T-helper 22 cell (primary cell): ENCODE measurements around the gene UBE2E2.
"Not testable (repeated sequence)": the region's sequence is repeated elsewhere in the genome, so short reads cannot be mapped to it uniquely, and the experiment has no call there.

Experiments used
- DNase-seq: peaks from one replicate; pipeline ENCODE4 v3.0.0-alpha.2; 2020; ENCODE audit warnings: low read depth

The UBE2E2 gene

GRCh38 chr3:23591374-23591773, 388.2 kb downstream of the UBE2E2 start:
- no peak for DNase-seq

GRCh38 chr3:23592961-23593931, 390.1 kb downstream of the UBE2E2 start:
- DNase-seq = no peak

GRCh38 chr3:23594066-23594465, 390.9 kb downstream of the UBE2E2 start:
- DNase-seq = no peak

- no peak for DNase-seq
Measured at GRCh38 chr3:23594894-23595670, 392.0 kb downstream of the UBE2E2 start.

GRCh38 chr3:23595851-23596250, 392.7 kb downstream of the UBE2E2 start:
- DNase-seq = no peak

GRCh38 chr3:23600167-23600871, 397.2 kb downstream of the UBE2E2 start:
- DNase-seq = no peak

GRCh38 chr3:23601091-23601822, 398.1 kb downstream of the UBE2E2 start:
- DNase-seq = no peak

GRCh38 chr3:23602971-23603370, 399.8 kb downstream of the UBE2E2 start:
- DNase-seq = no peak

- no peak for DNase-seq
Measured at GRCh38 chr3:23607184-23607847, 404.2 kb downstream of the UBE2E2 start.

- no peak for DNase-seq
Measured at GRCh38 chr3:23608650-23609049, 405.5 kb downstream of the UBE2E2 start.

- no peak for DNase-seq
Measured at GRCh38 chr3:23611737-23612295, 408.7 kb downstream of the UBE2E2 start.

GRCh38 chr3:23612296-23612891, 409.3 kb downstream of the UBE2E2 start:
- no peak for DNase-seq

GRCh38 chr3:23615068-23615467, 411.9 kb downstream of the UBE2E2 start:
- no peak for DNase-seq

GRCh38 chr3:23618475-23618874, 415.3 kb downstream of the UBE2E2 start:
- not testable (repeated sequence) for DNase-seq

- no peak for DNase-seq
Measured at GRCh38 chr3:23619705-23620637, 416.8 kb downstream of the UBE2E2 start.

- no peak for DNase-seq
Measured at GRCh38 chr3:23620638-23621015, 417.5 kb downstream of the UBE2E2 start.

GRCh38 chr3:23623844-23624243, 420.7 kb downstream of the UBE2E2 start:
- no peak for DNase-seq

GRCh38 chr3:23624305-23624704, 421.2 kb downstream of the UBE2E2 start:
- DNase-seq = no peak

- DNase-seq = no peak
Measured at GRCh38 chr3:23626442-23626841, 423.3 kb downstream of the UBE2E2 start.
